ENCODE data around the gene POU3F1.
A peak's percentile ranks its signal among the peaks of the same experiment; 100 is the strongest.

Gene POU3F1

GRCh38 chr1:38026592-38027200 is 19.9 kb downstream of the POU3F1 start:
- no peak for DNase-seq

GRCh38 chr1:38025664-38026063 is 20.9 kb downstream of the POU3F1 start:
- DNase-seq = no peak

- DNase-seq = no peak
Measured at GRCh38 chr1:38025233-38025632, 21.4 kb downstream of the POU3F1 start.

- no peak for DNase-seq
Measured at GRCh38 chr1:38022810-38023209, 23.8 kb downstream of the POU3F1 start.

GRCh38 chr1:38021969-38022368 is 24.6 kb downstream of the POU3F1 start:
- DNase-seq = no peak

GRCh38 chr1:38020396-38020795 is 26.2 kb downstream of the POU3F1 start:
- no peak for DNase-seq

GRCh38 chr1:38018864-38019343 is 27.7 kb downstream of the POU3F1 start:
- DNase-seq = no peak

GRCh38 chr1:38015978-38016725 is 30.4 kb downstream of the POU3F1 start:
- DNase-seq = no peak

- DNase-seq = no peak
Measured at GRCh38 chr1:38014724-38015424, 31.7 kb downstream of the POU3F1 start.

- DNase-seq = no peak
Measured at GRCh38 chr1:38014171-38014570, 32.4 kb downstream of the POU3F1 start.

- DNase-seq = no peak
Measured at GRCh38 chr1:38013227-38013622, 33.4 kb downstream of the POU3F1 start.

GRCh38 chr1:38012363-38013226 is 34.0 kb downstream of the POU3F1 start, which contains the start of gene UTP11:
TSS of gene UTP11 (plus strand) at chr1:38012734. CDS start at chr1:38012803, 69 bp downstream.
- DNase-seq = peak; percentile 99

GRCh38 chr1:38009841-38010180 is 36.8 kb downstream of the POU3F1 start:
- DNase-seq = no peak

- peak; percentile 72 for DNase-seq
Measured at GRCh38 chr1:38009088-38009840, 37.3 kb downstream of the POU3F1 start.

- DNase-seq = no peak
Measured at GRCh38 chr1:38006008-38006828, 40.4 kb downstream of the POU3F1 start.

GRCh38 chr1:38005195-38006007 is 41.2 kb downstream of the POU3F1 start, which contains the start of gene FHL3:
TSS of gene FHL3 (minus strand) at chr1:38005514. CDS start at chr1:37999412, 6,102 bp downstream.
- no peak for DNase-seq

- no peak for DNase-seq
Measured at GRCh38 chr1:38004284-38005108, 42.1 kb downstream of the POU3F1 start.

- DNase-seq = no peak
Measured at GRCh38 chr1:38003261-38004250, 43.0 kb downstream of the POU3F1 start.

Measured in SIG-M5 (cell line).